ENCODE measurements around the gene PLEKHH3.

GRCh38 chr17:42708588-42708987 is 31.8 kb upstream of the PLEKHH3 start:
- TF ChIP-seq POLR2A (IDR thresholded peaks at IDR 0.05; ENCODE audit: low read depth, low read length): no peak
- no peak for TF ChIP-seq SUZ12 (IDR thresholded peaks at IDR 0.05; ENCODE audit: unreplicated experiment)
- no peak for TF ChIP-seq JUND (IDR thresholded peaks at IDR 0.05; ENCODE audit: low read depth, low read length)
